Measurements from ENCODE around the gene MAGEA2B.
"Not testable (repeated sequence)": the region's sequence is repeated elsewhere in the genome, so short reads cannot be mapped to it uniquely, and the experiment has no call there.

Gene MAGEA2B

GRCh38 chrX:152735860-152736511 lies 21.6 kb downstream of the MAGEA2B start:
- H3K4me1 ChIP-seq (ENCODE audit: insufficient read depth, low read length), result no peaks in the 10 kb centered on the region
- H3K36me3 ChIP-seq (ENCODE audit: insufficient read depth, low read length), result no peaks in the 10 kb centered on the region
- H3K9ac ChIP-seq (ENCODE audit: low read depth, low read length), result no peak overlapping the region
- no peaks in the 10 kb centered on the region for H3K9me3 ChIP-seq (ENCODE audit: control insufficient read depth, insufficient read depth, low read length)

GRCh38 chrX:152736528-152736927 lies 22.1 kb downstream of the MAGEA2B start:
- H3K36me3 ChIP-seq (ENCODE audit: insufficient read depth, low read length); H3K4me1 ChIP-seq (ENCODE audit: insufficient read depth, low read length); H3K9ac ChIP-seq (ENCODE audit: low read depth, low read length); H3K9me3 ChIP-seq (ENCODE audit: control insufficient read depth, insufficient read depth, low read length): not testable (repeated sequence)

- no peaks in the 10 kb centered on the region for H3K9me3 ChIP-seq (ENCODE audit: control insufficient read depth, insufficient read depth, low read length)
- H3K36me3 ChIP-seq (ENCODE audit: insufficient read depth, low read length), result no peaks in the 10 kb centered on the region
Observed at GRCh38 chrX:152738560-152738959, 24.1 kb downstream of the MAGEA2B start.

GRCh38 chrX:152753686-152754650 lies 39.5 kb downstream of the MAGEA2B start, which contains the start of gene MAGEA2:
Gene MAGEA2 (minus strand): TSS chrX:152753842. CDS start chrX:152751363, 2,479 bp downstream.
- H3K9me3 ChIP-seq (ENCODE audit: control insufficient read depth, insufficient read depth, low read length); H3K4me1 ChIP-seq (ENCODE audit: insufficient read depth, low read length); H3K36me3 ChIP-seq (ENCODE audit: insufficient read depth, low read length); H3K9ac ChIP-seq (ENCODE audit: low read depth, low read length): not testable (repeated sequence)

More at GRCh38 chrX:152738560-152738959, 24.1 kb downstream of the MAGEA2B start:
- no peaks in the 10 kb centered on the region for H3K4me1 ChIP-seq (ENCODE audit: insufficient read depth, low read length)
- no peak overlapping the region for H3K9ac ChIP-seq (ENCODE audit: low read depth, low read length)

- not testable (repeated sequence) for H3K36me3 ChIP-seq (ENCODE audit: insufficient read depth, low read length); H3K4me1 ChIP-seq (ENCODE audit: insufficient read depth, low read length); H3K9me3 ChIP-seq (ENCODE audit: control insufficient read depth, insufficient read depth, low read length); H3K9ac ChIP-seq (ENCODE audit: low read depth, low read length)
Observed at GRCh38 chrX:152754871-152755270, 40.4 kb downstream of the MAGEA2B start.

- H3K4me1 ChIP-seq (ENCODE audit: insufficient read depth, low read length); H3K36me3 ChIP-seq (ENCODE audit: insufficient read depth, low read length); H3K9ac ChIP-seq (ENCODE audit: low read depth, low read length); H3K9me3 ChIP-seq (ENCODE audit: control insufficient read depth, insufficient read depth, low read length): not testable (repeated sequence)
Observed at GRCh38 chrX:152758918-152759317, 44.5 kb downstream of the MAGEA2B start, which contains the start of gene CSAG3. Gene CSAG3 (plus strand): TSS chrX:152759218.

- not testable (repeated sequence) for H3K9ac ChIP-seq (ENCODE audit: low read depth, low read length); H3K9me3 ChIP-seq (ENCODE audit: control insufficient read depth, insufficient read depth, low read length); H3K4me1 ChIP-seq (ENCODE audit: insufficient read depth, low read length); H3K36me3 ChIP-seq (ENCODE audit: insufficient read depth, low read length)
Observed at GRCh38 chrX:152759544-152759943, 45.1 kb downstream of the MAGEA2B start.

GRCh38 chrX:152761582-152761981 lies 47.2 kb downstream of the MAGEA2B start:
- H3K9me3 ChIP-seq (ENCODE audit: control insufficient read depth, insufficient read depth, low read length), result not testable (repeated sequence)

GRCh38 chrX:152766562-152766961 lies 52.1 kb downstream of the MAGEA2B start:
- H3K36me3 ChIP-seq (ENCODE audit: insufficient read depth, low read length); H3K4me1 ChIP-seq (ENCODE audit: insufficient read depth, low read length); H3K9ac ChIP-seq (ENCODE audit: low read depth, low read length); H3K9me3 ChIP-seq (ENCODE audit: control insufficient read depth, insufficient read depth, low read length): not testable (repeated sequence)

More at GRCh38 chrX:152761582-152761981, 47.2 kb downstream of the MAGEA2B start:
- H3K4me1 ChIP-seq (ENCODE audit: insufficient read depth, low read length); H3K36me3 ChIP-seq (ENCODE audit: insufficient read depth, low read length); H3K9ac ChIP-seq (ENCODE audit: low read depth, low read length): not testable (repeated sequence)
